ENCODE results near the gene PTPRK.

DNA sequence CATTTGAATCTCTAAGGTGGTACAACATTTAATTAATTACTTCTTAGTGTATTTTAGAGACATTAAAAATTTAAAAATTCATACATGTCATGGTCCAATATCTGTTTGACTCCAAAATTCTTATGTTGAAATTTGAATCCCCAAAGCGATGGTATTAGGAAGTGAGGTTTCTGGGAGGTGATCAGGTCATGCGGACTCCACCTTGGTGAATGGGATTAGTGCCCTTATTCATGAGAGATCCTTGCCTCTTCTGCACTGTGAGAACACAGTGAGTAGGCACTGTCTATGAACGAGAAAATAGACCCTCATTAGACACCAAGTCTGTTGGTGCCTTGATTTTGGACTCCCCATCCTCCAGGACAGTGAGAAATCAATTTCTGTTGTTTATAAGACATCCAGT lies 254.7 kb downstream of the PTPRK start:
- TF ChIP-seq, protein P1, sequence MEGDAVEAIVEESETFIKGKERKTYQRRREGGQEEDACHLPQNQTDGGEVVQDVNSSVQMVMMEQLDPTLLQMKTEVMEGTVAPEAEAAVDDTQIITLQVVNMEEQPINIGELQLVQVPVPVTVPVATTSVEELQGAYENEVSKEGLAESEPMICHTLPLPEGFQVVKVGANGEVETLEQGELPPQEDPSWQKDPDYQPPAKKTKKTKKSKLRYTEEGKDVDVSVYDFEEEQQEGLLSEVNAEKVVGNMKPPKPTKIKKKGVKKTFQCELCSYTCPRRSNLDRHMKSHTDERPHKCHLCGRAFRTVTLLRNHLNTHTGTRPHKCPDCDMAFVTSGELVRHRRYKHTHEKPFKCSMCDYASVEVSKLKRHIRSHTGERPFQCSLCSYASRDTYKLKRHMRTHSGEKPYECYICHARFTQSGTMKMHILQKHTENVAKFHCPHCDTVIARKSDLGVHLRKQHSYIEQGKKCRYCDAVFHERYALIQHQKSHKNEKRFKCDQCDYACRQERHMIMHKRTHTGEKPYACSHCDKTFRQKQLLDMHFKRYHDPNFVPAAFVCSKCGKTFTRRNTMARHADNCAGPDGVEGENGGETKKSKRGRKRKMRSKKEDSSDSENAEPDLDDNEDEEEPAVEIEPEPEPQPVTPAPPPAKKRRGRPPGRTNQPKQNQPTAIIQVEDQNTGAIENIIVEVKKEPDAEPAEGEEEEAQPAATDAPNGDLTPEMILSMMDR (conservative IDR thresholded peaks at IDR 0.05 in 1 of 2, IDR thresholded peaks at IDR 0.05 in 1 of 2; ENCODE audit: low read depth in 1 of 2, low read length in 2 of 2): no peak
- no peak for TF ChIP-seq EZH2 (IDR thresholded peaks at IDR 0.05; ENCODE audit: low read length, missing control alignments)

Measured in fibroblast of lung (primary cell).